K562 (cell line): ENCODE measurements around the gene AGAP3. TPM values are rescaled to one million over a fixed set of nuclear protein-coding genes. Genes with fewer than 3 reads are reported as not detected.

Experiments used
- ATF1 ChIP-seq, 2 experiments: fragments of 450-650 bp in 1 of 2; IDR thresholded peaks; 2 replicates each; pipeline ENCODE4 v1.6.1; 2016; ENCODE audit warnings: missing compliant biosample characterization in 1 of 2, missing genetic modification characterization in 1 of 2
- CEBPG ChIP-seq, 3 experiments: fragments of 200-800 bp in 1 of 3; sonication (Bioruptor generic) in 1 of 3; sonication (generic) in 1 of 3; formaldehyde crosslinking in 1 of 3; IDR thresholded peaks in 2 of 3; conservative IDR thresholded peaks in 1 of 3; 2 replicates each; pipeline versions ENCODE4 v1.6.1 to v1.8.0; 2016 to 2022; ENCODE audit warnings: missing compliant biosample characterization in 2 of 3, missing genetic modification characterization in 2 of 3, mild to moderate bottlenecking in 1 of 3, missing genetic modification reagents in 1 of 3
- CREM ChIP-seq: IDR thresholded peaks from 2 replicates; pipeline ENCODE4 v1.6.1; 2014; ENCODE audit warnings: antibody characterized with exemption, low read depth
- CTBP1 ChIP-seq: fragments of 450-650 bp; IDR thresholded peaks from 2 replicates; pipeline ENCODE4 v1.6.1; 2016; ENCODE audit warnings: borderline replicate concordance
- DPF2 ChIP-seq: fragments of 450-650 bp; IDR thresholded peaks from 2 replicates; pipeline ENCODE4 v1.6.1; 2016
- EGR1 ChIP-seq: fragments of 450-650 bp; conservative IDR thresholded peaks from 2 replicates; pipeline ENCODE4 v1.6.1; 2017; ENCODE audit warnings: mild to moderate bottlenecking
- FIP1L1 ChIP-seq: fragments of 200-400 bp; formaldehyde crosslinking; IDR thresholded peaks from 2 replicates; pipeline ENCODE4 v1.6.1; 2018; ENCODE audit warnings: mild to moderate bottlenecking, low read depth, low read length; ENCODE audit not compliant: poor library complexity, severe bottlenecking
- HIVEP1 ChIP-seq: fragments of 250-450 bp; sonication (Bioruptor Pico); IDR thresholded peaks from 2 replicates; pipeline ENCODE4 v1.4.0; 2020; ENCODE audit warnings: mild to moderate bottlenecking
- KAT7 ChIP-seq: sonication (generic); formaldehyde crosslinking; IDR thresholded peaks from 2 replicates; pipeline ENCODE4 v1.8.0; 2022; ENCODE audit warnings: missing genetic modification reagents, mild to moderate bottlenecking, borderline replicate concordance
- PHF8 ChIP-seq: fragments of 200-600 bp; sonication (generic); IDR thresholded peaks from 2 replicates; pipeline ENCODE4 v1.6.1; 2012; ENCODE audit warnings: mixed run types, mild to moderate bottlenecking, inconsistent platforms, low read length, moderate library complexity, borderline replicate concordance
- POLR2A ChIP-seq: fragments of 450-650 bp; conservative IDR thresholded peaks from 2 replicates; pipeline ENCODE4 v1.6.1; 2016
- RUNX1 ChIP-seq: sonication (generic); IDR thresholded peaks from 2 replicates; pipeline ENCODE4 v1.6.1; 2016; ENCODE audit warnings: antibody characterized with exemption, low read depth
- SAFB ChIP-seq: fragments of 200-400 bp; formaldehyde crosslinking; IDR thresholded peaks from 2 replicates; pipeline ENCODE4 v1.6.1; 2017; ENCODE audit warnings: low read depth, low read length, borderline replicate concordance
- SMARCE1 ChIP-seq: fragments of 450-650 bp; IDR thresholded peaks from 2 replicates; pipeline ENCODE4 v1.7.1; 2016; ENCODE audit warnings: mild to moderate bottlenecking
- TEAD1 ChIP-seq, 2 experiments: fragments of 450-650 bp in 1 of 2; sonication (generic) in 1 of 2; formaldehyde crosslinking; IDR thresholded peaks; 2 replicates each; pipeline versions ENCODE4 v1.4.0 to v1.8.0; 2020 to 2022; ENCODE audit warnings: mild to moderate bottlenecking in 2 of 2, missing genetic modification reagents in 1 of 2
- U2AF1 ChIP-seq: fragments of 200-400 bp; formaldehyde crosslinking; optimal IDR thresholded peaks from 2 replicates; pipeline ENCODE3; 2017; ENCODE audit warnings: mild to moderate bottlenecking, low read depth, low read length, moderate library complexity
- ZC3H4 ChIP-seq: sonication (generic); formaldehyde crosslinking; IDR thresholded peaks from 2 replicates; pipeline ENCODE4 v1.9.0; 2021; ENCODE audit warnings: missing genetic modification reagents, borderline replicate concordance
- ZNF124 ChIP-seq: sonication (generic); formaldehyde crosslinking; IDR thresholded peaks from 2 replicates; pipeline ENCODE4 v1.8.1; 2022; ENCODE audit warnings: missing genetic modification reagents
- ZNF274 ChIP-seq: IDR thresholded peaks from 2 replicates; pipeline ENCODE4 v1.6.1; 2011; ENCODE audit warnings: low read depth, mild to moderate bottlenecking, low read length, moderate library complexity, borderline replicate concordance
- ZNF324 ChIP-seq: fragments of 250-450 bp; sonication (Bioruptor Pico); IDR thresholded peaks from 2 replicates; pipeline ENCODE4 v1.4.0; 2020; ENCODE audit warnings: mild to moderate bottlenecking
- polyA plus RNA-seq, 8 experiments: library from polyadenylated mRNA; depleted of rRNA in 4 of 8; stranded (reverse) in 5 of 8; unstranded in 3 of 8; fragments of >200 nt; fragmentation: Nextera tagmentation in 2 of 8; fragmentation: Illumina TruSeq in 1 of 8; extraction: Ambion mirVana in 2 of 8; extraction: Trizol in 1 of 8; gene quantifications; 2 replicates each; pipeline versions ENCODE4 v1.2.1 to v1.2.3, GENCODE V29; 2011 to 2014; ENCODE audit warnings: inconsistent platforms in 1 of 8, missing spikeins in 1 of 8
- total RNA-seq, 7 experiments: library from RNA; depleted of rRNA in 6 of 7; stranded (reverse); fragments of >200 nt in 6 of 7; fragmentation: Illumina TruSeq in 2 of 7; extraction: Trizol in 2 of 7; gene quantifications; 2 replicates each; pipeline versions ENCODE4 v1.2.1 to v1.2.3, GENCODE V29; 2011 to 2021; ENCODE audit warnings: low replicate concordance in 1 of 7
- TF ChIP-seq, protein P1 (sequence below): sonication (generic); formaldehyde crosslinking; IDR thresholded peaks from 2 replicates; pipeline ENCODE4 v1.9.0; 2022; ENCODE audit warnings: mild to moderate bottlenecking, missing genetic modification reagents
- TF ChIP-seq, protein P2 (sequence below), 3 experiments: fragments of 200-800 bp in 1 of 3; sonication (Bioruptor generic) in 1 of 3; sonication (generic) in 1 of 3; formaldehyde crosslinking in 1 of 3; IDR thresholded peaks; 2 replicates each; pipeline versions ENCODE4 v1.6.1 to v1.8.0; 2016 to 2022; ENCODE audit warnings: mild to moderate bottlenecking in 2 of 3, missing compliant biosample characterization in 2 of 3, missing genetic modification characterization in 2 of 3, missing genetic modification reagents in 1 of 3
- TF ChIP-seq, protein P3 (sequence below): sonication (generic); formaldehyde crosslinking; IDR thresholded peaks from 2 replicates; pipeline ENCODE4 v1.8.1; 2023; ENCODE audit warnings: mild to moderate bottlenecking, missing genetic modification reagents

AGAP3 gene
- total and polyA plus RNA-seq, 9 of the 15 experiments (the other 6 are each of a cell fraction or from before 2014, with no cell fraction given): 3.4 to 208 (median 62.2) TPM

DNA sequence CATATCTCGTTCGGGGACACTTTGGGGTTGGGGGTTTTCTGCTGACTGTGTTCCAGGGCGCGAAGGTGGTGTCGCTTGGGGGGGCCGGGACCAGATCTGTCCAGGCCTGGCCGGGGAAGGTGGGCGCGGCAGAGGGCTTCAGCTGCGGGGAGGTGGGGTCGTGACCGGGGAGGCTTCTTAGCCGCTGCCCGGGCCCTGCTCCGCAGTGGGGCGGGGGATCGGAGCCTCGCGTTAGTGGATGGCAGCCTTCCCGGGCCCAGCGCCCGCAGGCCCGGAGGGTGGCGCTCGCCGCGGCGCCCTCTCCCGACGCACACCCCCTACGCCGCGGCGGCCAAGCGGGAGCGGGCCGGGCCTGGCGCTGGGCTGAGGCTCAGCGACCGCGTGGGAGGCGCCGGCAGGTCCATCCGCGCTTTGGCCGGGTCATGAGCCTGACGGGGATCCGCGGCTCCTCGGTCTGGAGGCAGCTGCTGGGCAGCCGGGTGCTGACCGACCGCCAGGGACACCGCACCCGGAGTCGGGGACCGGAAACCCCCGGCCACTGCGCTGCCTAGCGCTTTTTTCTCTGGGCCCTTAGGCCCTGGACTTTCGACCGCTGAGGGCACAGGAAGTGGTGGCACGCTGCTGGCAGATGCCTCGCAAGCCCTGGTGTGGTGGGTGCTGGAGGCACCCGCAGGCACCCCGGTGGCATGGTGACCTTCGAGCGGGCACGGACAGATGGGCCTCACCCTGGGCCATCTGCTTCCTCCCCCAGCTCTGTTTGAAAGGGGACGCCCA, 1.2 kb downstream of the AGAP3 start (continued):
- peak; percentile 38; the same call in 1 of the 2 replicates for TF ChIP-seq CEBPG (CRISPR knock-in tag; IDR thresholded peaks at IDR 0.05)
- no peak for TF ChIP-seq CEBPG (tag; conservative IDR thresholded peaks at IDR 0.05 in 1 of 2, IDR thresholded peaks at IDR 0.05 in 1 of 2)
- TF ChIP-seq KAT7: 0 out of 2 replicates have a peak, but pooled peaks have one; percentile 68
- TF ChIP-seq POLR2A: 0 out of 2 replicates have a peak, but pooled peaks have one; percentile 48
- TF ChIP-seq PHF8: peak; percentile 42; the same call in 1 of the 2 replicates
- TF ChIP-seq, protein P1, sequence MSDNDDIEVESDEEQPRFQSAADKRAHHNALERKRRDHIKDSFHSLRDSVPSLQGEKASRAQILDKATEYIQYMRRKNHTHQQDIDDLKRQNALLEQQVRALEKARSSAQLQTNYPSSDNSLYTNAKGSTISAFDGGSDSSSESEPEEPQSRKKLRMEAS (CRISPR knock-in tag): peak; percentile 2; the same call in 1 of the 2 replicates
- TF ChIP-seq CREM: peak; percentile 77
- 0 out of 2 replicates have a peak, but pooled peaks have one; percentile 21 for TF ChIP-seq DPF2
- no peak for TF ChIP-seq ATF1 (CRISPR knock-in tag; IDR thresholded peaks at IDR 0.05)
- TF ChIP-seq ATF1 (tag; IDR thresholded peaks at IDR 0.05): peak; percentile 75
- peak; percentile 37 for TF ChIP-seq SMARCE1
- TF ChIP-seq U2AF1: peak; percentile 63
- TF ChIP-seq, protein P2, sequence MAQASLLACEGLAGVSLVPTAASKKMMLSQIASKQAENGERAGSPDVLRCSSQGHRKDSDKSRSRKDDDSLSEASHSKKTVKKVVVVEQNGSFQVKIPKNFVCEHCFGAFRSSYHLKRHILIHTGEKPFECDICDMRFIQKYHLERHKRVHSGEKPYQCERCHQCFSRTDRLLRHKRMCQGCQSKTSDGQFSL (CRISPR knock-in tag; IDR thresholded peaks at IDR 0.05): peak; percentile 82; the same call in 1 of the 2 replicates
- TF ChIP-seq, protein P2 (tag; IDR thresholded peaks at IDR 0.05): peak in 1 of 2 experiments; percentile 72; a peak in 1 of 4 replicates
- TF ChIP-seq EGR1: peak; percentile 66
- TF ChIP-seq CTBP1: peak; percentile 95
- no peak for TF ChIP-seq ZC3H4 (CRISPR knock-in tag)
- peak; percentile 8; the same call in 1 of the 2 replicates for TF ChIP-seq RUNX1
- TF ChIP-seq HIVEP1 (CRISPR knock-in tag): no peak; the same call in 1 of the 2 replicates
- 0 out of 2 replicates have a peak, but pooled peaks have one; percentile 15 for TF ChIP-seq ZNF124 (CRISPR knock-in tag)
- TF ChIP-seq SAFB: 0 out of 2 replicates have a peak, but pooled peaks have one; percentile 9
- no peak for TF ChIP-seq ZNF274
- no peak for TF ChIP-seq TEAD1 (CRISPR knock-in tag; IDR thresholded peaks at IDR 0.05)
- TF ChIP-seq FIP1L1: peak; percentile 61
- TF ChIP-seq, protein P3, sequence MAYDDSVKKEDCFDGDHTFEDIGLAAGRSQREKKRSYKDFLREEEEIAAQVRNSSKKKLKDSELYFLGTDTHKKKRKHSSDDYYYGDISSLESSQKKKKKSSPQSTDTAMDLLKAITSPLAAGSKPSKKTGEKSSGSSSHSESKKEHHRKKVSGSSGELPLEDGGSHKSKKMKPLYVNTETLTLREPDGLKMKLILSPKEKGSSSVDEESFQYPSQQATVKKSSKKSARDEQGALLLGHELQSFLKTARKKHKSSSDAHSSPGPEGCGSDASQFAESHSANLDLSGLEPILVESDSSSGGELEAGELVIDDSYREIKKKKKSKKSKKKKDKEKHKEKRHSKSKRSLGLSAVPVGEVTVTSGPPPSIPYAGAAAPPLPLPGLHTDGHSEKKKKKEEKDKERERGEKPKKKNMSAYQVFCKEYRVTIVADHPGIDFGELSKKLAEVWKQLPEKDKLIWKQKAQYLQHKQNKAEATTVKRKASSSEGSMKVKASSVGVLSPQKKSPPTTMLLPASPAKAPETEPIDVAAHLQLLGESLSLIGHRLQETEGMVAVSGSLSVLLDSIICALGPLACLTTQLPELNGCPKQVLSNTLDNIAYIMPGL (CRISPR knock-in tag): no peak; the same call in none of the 2 replicates
- no peak for TF ChIP-seq ZNF324 (CRISPR knock-in tag)
